Hepatic stellate cell (primary cell): Measurements from ENCODE around the gene AP3B1.

ENCODE experiments used
- DNase-seq: peaks from one replicate; pipeline ENCODE4 v3.0.0; 2011; ENCODE audit warnings: low spot score

AP3B1 gene

GRCh38 chr5:77971776-77972468, 322.6 kb downstream of the AP3B1 start:
- DNase-seq = no peak

- DNase-seq = no peak
Measured at GRCh38 chr5:77970891-77971290, 323.6 kb downstream of the AP3B1 start.

GRCh38 chr5:77963795-77964194, 330.7 kb downstream of the AP3B1 start:
- no peak for DNase-seq

- DNase-seq = no peak
Measured at GRCh38 chr5:77960863-77961396, 333.6 kb downstream of the AP3B1 start.

GRCh38 chr5:77960305-77960704, 334.2 kb downstream of the AP3B1 start:
- no peak for DNase-seq

DNA sequence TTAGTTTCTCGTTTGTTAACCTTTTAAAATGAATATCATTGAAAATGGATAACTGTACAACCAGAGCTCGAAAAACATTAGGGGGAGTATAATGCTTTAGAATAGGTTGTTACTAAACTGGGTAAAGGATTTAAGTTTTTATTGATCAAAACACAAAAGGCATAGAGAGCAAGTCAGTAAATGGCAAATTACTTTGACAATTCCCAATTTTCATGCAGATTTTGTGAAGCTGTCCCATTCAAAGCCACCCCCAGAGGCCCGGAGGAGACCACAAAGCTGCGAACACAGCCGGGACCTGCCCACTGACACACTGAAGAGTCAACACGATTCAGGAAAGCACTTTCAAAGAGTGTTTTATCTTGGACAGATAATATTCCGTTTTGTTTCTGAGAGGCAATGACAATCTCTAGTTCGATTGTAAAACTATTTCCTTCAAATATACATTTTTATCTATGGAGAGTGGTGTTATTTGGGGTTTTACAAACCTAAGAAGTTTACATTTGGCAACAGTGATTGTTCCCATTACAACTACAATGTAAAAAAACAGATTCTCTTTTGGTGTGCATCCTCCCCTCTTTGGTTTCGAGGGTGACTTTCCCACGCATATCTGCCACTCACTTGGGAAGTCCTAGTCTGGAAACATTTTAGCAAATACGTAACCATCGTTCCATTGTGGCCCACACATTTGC, 335.7 kb downstream of the AP3B1 start:
- DNase-seq = no peak

- DNase-seq = no peak
Measured at GRCh38 chr5:77957931-77958521, 336.5 kb downstream of the AP3B1 start.

DNA sequence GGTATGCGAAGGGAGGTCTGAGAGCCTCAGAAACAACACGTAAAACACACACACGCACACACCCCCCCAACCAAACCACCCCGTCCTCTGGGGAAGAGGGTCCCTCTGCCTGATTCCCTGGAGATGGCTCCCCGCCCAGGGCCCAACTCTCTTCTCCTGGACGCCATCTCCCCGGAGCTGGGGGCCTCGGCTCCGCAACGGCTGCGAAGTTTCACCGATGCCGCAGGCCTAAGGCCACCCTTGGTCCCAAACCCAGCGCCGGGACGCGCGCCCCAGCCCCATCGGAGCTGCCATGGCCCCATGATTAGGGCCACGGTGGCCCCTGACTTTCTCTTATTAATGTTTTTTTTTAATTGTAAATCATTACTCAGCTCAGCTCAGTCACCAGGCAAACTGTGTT, 337.0 kb downstream of the AP3B1 start:
- DNase-seq = no peak

- no peak for DNase-seq
Measured at GRCh38 chr5:77957081-77957480, 337.4 kb downstream of the AP3B1 start.

DNA sequence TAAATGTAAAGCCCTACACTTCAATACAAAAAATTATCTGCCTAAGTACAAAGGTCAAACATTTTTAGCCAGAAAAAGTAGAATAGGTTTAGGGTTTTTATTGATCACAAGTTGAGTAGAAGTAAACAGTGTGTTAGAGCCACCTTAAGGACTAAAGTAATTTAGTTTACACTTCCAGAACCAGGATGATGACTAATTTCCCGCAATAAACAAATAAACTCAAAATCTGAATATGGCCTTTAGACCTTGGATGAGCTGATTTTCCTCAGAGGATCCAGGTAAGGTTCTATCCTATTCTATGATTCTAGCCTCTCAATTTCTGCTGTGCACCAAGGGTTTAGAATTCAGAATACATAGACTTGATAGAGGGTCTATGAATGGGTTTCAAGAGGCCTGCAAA, 338.9 kb downstream of the AP3B1 start:
- DNase-seq = no peak

GRCh38 chr5:77953374-77953773, 341.1 kb downstream of the AP3B1 start:
- DNase-seq = no peak

DNA sequence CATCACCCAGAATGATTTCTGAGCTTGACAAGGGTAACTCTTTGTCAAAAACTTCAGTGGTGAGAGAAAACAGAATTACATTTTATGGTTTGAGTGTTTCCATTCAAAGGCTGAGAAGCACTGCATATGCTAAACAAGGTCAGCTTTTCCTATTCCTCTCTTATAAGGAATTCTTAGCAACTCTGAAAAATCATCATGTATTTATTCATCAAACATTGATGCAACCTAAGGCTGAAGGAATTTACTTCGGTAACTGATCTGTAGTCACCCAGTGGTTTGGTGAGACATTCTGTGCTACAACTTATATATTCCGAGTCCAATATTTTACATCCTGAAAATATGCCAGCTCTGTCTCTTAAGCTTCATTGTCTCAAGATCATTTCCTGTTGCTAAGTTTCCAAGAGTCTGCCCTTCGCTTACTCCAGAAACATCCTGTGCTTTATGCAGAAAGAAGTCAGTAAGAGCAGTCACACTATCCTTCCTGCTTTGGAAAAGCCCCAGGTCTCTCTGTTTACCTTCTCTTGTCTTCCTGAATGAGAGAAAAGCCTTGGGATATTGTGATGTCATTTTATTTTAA, 341.8 kb downstream of the AP3B1 start:
- DNase-seq = no peak
